Activated T-cell treated with anti-CD3 and anti-CD28 coated beads, Interleukin-2, amount 50 U/mL, for 4 hours (primary cell): ENCODE measurements around the gene PZP. TPM values are rescaled to one million over a fixed set of nuclear protein-coding genes. Genes with fewer than 3 reads are reported as not detected.
"Not testable (repeated sequence)": the region's sequence is repeated elsewhere in the genome, so short reads cannot be mapped to it uniquely, and the experiment has no call there.

ENCODE experiments used
- ATAC-seq, 2 donors: fragments of 200-7000 bp; cut with Tn5 transposase; one replicate each; pipeline ENCODE4 v1.10.0; 2021
- DNase-seq: peaks from one replicate; pipeline ENCODE4 v3.0.0-alpha.2; 2020
- H3K27me3 Mint-ChIP-seq: one replicate; pipeline ENCODE4 v1.8.0; 2021; ENCODE audit warnings: low read depth, mixed read lengths
- H3K36me3 Mint-ChIP-seq: one replicate; pipeline ENCODE4 v1.8.0; 2022; ENCODE audit warnings: mixed read lengths; ENCODE audit not compliant: insufficient read depth
- H3K4me1 Mint-ChIP-seq: one replicate; pipeline ENCODE4 v1.8.0; 2021; ENCODE audit warnings: low read depth, mixed read lengths
- H3K4me3 Mint-ChIP-seq: one replicate; pipeline ENCODE4 v1.8.0; 2021; ENCODE audit warnings: mild to moderate bottlenecking, moderate library complexity, mixed read lengths
- H3K9me3 Mint-ChIP-seq: one replicate; pipeline ENCODE4 v1.8.0; 2021; ENCODE audit warnings: mixed read lengths
- total RNA-seq, 3 donors: library from RNA; stranded (reverse); gene quantifications; one replicate each; pipeline ENCODE4 v1.2.1, GENCODE V29; 2021

The PZP gene
- not detected for total RNA-seq

GRCh38 chr12:9208229-9208628 lies at the start of gene PZP:
Gene PZP (minus strand): TSS chr12:9208395. CDS start chr12:9208341, 54 bp downstream.
- H3K36me3 Mint-ChIP-seq, result peaks cover 16% of the 10 kb centered on the region
- no peak within 1 kb of the TSS for H3K4me3 Mint-ChIP-seq
- H3K27me3 Mint-ChIP-seq, result no peaks in the 10 kb centered on the region
- ATAC-seq (no peak), DNase-seq (no peak)
- H3K9me3 Mint-ChIP-seq, result no peaks in the 10 kb centered on the region
- no peaks in the 10 kb centered on the region for H3K4me1 Mint-ChIP-seq

GRCh38 chr12:9256758-9257405 lies 48.7 kb upstream of the PZP start:
- peaks cover 12% of the 10 kb centered on the region for H3K36me3 Mint-ChIP-seq
- no peaks in the 10 kb centered on the region for H3K27me3 Mint-ChIP-seq
- H3K4me3 Mint-ChIP-seq, result no peak overlapping the region
- peaks cover 4% of the 10 kb centered on the region for H3K4me1 Mint-ChIP-seq
- ATAC-seq (no peak), DNase-seq (no peak)
- peaks cover 5% of the 10 kb centered on the region for H3K9me3 Mint-ChIP-seq

- H3K9me3 Mint-ChIP-seq, result peaks cover 5% of the 10 kb centered on the region
- ATAC-seq, result no peak
- peaks cover 12% of the 10 kb centered on the region for H3K36me3 Mint-ChIP-seq
- DNase-seq, result no peak
- peaks cover 4% of the 10 kb centered on the region for H3K4me1 Mint-ChIP-seq
- H3K27me3 Mint-ChIP-seq, result no peaks in the 10 kb centered on the region
- no peak overlapping the region for H3K4me3 Mint-ChIP-seq
Observed at GRCh38 chr12:9256341-9256740, 48.1 kb upstream of the PZP start.

GRCh38 chr12:9255837-9256236 lies 47.6 kb upstream of the PZP start:
- Mint-ChIP-seq H3K9me3 (peaks cover 5% of the 10 kb centered on the region), H3K36me3 (peaks cover 12% of the 10 kb centered on the region), H3K4me1 (peaks cover 4% of the 10 kb centered on the region), H3K27me3 (no peaks in the 10 kb centered on the region), H3K4me3 (no peak overlapping the region)
- ATAC-seq (no peak), DNase-seq (no peak)

GRCh38 chr12:9253464-9253863 lies 45.3 kb upstream of the PZP start:
- Mint-ChIP-seq H3K4me1 (peaks cover under 1% of the 10 kb centered on the region), H3K4me3 (no peak overlapping the region), H3K9me3 (peaks cover 5% of the 10 kb centered on the region), H3K27me3 (no peaks in the 10 kb centered on the region), H3K36me3 (peaks cover 9% of the 10 kb centered on the region)
- no peak for DNase-seq
- ATAC-seq, result no peak

GRCh38 chr12:9252791-9253190 lies 44.6 kb upstream of the PZP start:
- not testable (repeated sequence) for DNase-seq, H3K4me1 Mint-ChIP-seq, H3K4me3 Mint-ChIP-seq, H3K9me3 Mint-ChIP-seq, ATAC-seq, H3K27me3 Mint-ChIP-seq
- H3K36me3 Mint-ChIP-seq, result peaks cover 12% of the 10 kb centered on the region

GRCh38 chr12:9252256-9252655 lies 44.1 kb upstream of the PZP start:
- no peak overlapping the region for H3K4me3 Mint-ChIP-seq
- H3K27me3 Mint-ChIP-seq, result no peaks in the 10 kb centered on the region
- peaks cover 8% of the 10 kb centered on the region for H3K4me1 Mint-ChIP-seq
- ATAC-seq (no peak), DNase-seq (no peak)
- peaks cover 9% of the 10 kb centered on the region for H3K36me3 Mint-ChIP-seq
- peaks cover 5% of the 10 kb centered on the region for H3K9me3 Mint-ChIP-seq

- peaks cover 5% of the 10 kb centered on the region for H3K9me3 Mint-ChIP-seq
Observed at GRCh38 chr12:9248435-9248834, 40.2 kb upstream of the PZP start.

GRCh38 chr12:9244894-9245293 lies 36.7 kb upstream of the PZP start:
- Mint-ChIP-seq H3K4me3 (no peak overlapping the region), H3K4me1 (peaks cover 43% of the 10 kb centered on the region), H3K27me3 (no peaks in the 10 kb centered on the region), H3K9me3 (no peaks in the 10 kb centered on the region), H3K36me3 (peaks cover 6% of the 10 kb centered on the region)
- peak; percentile 83 to 84 for ATAC-seq
- DNase-seq, result no peak

More at GRCh38 chr12:9248435-9248834, 40.2 kb upstream of the PZP start:
- Mint-ChIP-seq H3K4me1 (peaks cover 28% of the 10 kb centered on the region), H3K27me3 (no peaks in the 10 kb centered on the region), H3K4me3 (no peak overlapping the region), H3K36me3 (peaks cover 4% of the 10 kb centered on the region)
- ATAC-seq (no peak), DNase-seq (no peak)

- H3K4me3 Mint-ChIP-seq, result no peak overlapping the region
- H3K27me3 Mint-ChIP-seq, result no peaks in the 10 kb centered on the region
- H3K36me3 Mint-ChIP-seq, result peaks cover 6% of the 10 kb centered on the region
- no peaks in the 10 kb centered on the region for H3K9me3 Mint-ChIP-seq
- DNase-seq (no peak), ATAC-seq (peak; percentile 74 to 77)
- peaks cover 44% of the 10 kb centered on the region for H3K4me1 Mint-ChIP-seq
Observed at GRCh38 chr12:9243999-9244649, 35.9 kb upstream of the PZP start.

- Mint-ChIP-seq H3K9me3 (no peaks in the 10 kb centered on the region), H3K4me3 (no peak overlapping the region), H3K36me3 (peaks cover 2% of the 10 kb centered on the region), H3K27me3 (no peaks in the 10 kb centered on the region), H3K4me1 (peaks cover 35% of the 10 kb centered on the region)
- ATAC-seq, result no peak
- no peak for DNase-seq
Observed at GRCh38 chr12:9241301-9241700, 33.1 kb upstream of the PZP start.

- H3K9me3 Mint-ChIP-seq, result no peaks in the 10 kb centered on the region
- no peak for DNase-seq
- peaks cover 2% of the 10 kb centered on the region for H3K36me3 Mint-ChIP-seq
- ATAC-seq, result no peak
- H3K27me3 Mint-ChIP-seq, result no peaks in the 10 kb centered on the region
- peak overlapping the region; percentile 83 for H3K4me3 Mint-ChIP-seq
- peaks cover 33% of the 10 kb centered on the region for H3K4me1 Mint-ChIP-seq
Observed at GRCh38 chr12:9240776-9241175, 32.6 kb upstream of the PZP start.

GRCh38 chr12:9240004-9240635 lies 31.9 kb upstream of the PZP start:
- DNase-seq (peak; percentile 20), ATAC-seq (peak; percentile 19 to 39)
- not testable (repeated sequence) for H3K36me3 Mint-ChIP-seq, H3K27me3 Mint-ChIP-seq, H3K9me3 Mint-ChIP-seq
- Mint-ChIP-seq H3K4me3 (peak overlapping the region; percentile 83), H3K4me1 (peaks cover 28% of the 10 kb centered on the region)

- Mint-ChIP-seq H3K9me3 (no peaks in the 10 kb centered on the region), H3K4me1 (peaks cover 11% of the 10 kb centered on the region), H3K36me3 (peaks cover 7% of the 10 kb centered on the region), H3K27me3 (no peaks in the 10 kb centered on the region), H3K4me3 (no peak overlapping the region)
- DNase-seq (no peak), ATAC-seq (no peak)
Observed at GRCh38 chr12:9237286-9237685, 29.1 kb upstream of the PZP start.

GRCh38 chr12:9235519-9235918 lies 27.3 kb upstream of the PZP start:
- Mint-ChIP-seq H3K9me3 (no peaks in the 10 kb centered on the region), H3K36me3 (peaks cover 7% of the 10 kb centered on the region), H3K4me3 (no peak overlapping the region), H3K27me3 (no peaks in the 10 kb centered on the region), H3K4me1 (peaks cover 7% of the 10 kb centered on the region)
- DNase-seq, result no peak
- no peak for ATAC-seq
